ENCODE measurements around the gene ST3GAL2.

ST3GAL2 gene

DNA sequence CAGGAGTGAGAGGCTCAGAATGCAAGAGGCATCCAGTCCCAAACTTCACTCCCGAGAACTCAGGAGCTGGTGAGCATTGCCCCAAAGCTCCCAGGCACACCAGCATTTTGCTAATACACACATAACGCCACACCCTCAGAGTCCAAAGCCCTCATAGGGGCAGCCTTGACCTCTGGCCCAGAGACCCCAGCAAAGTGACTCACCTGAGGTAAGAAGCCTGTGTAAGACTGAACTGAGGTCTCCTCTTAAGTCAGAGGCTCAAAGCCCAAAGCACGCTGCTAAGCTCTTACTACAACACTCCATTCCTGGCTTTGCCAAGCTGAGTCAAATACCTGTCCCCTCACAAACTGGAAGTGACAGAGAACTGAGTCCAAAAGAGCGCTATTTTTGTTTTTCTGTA, 16.4 kb downstream of the ST3GAL2 start (continued):
- TF ChIP-seq POU6F1 (CRISPR knock-in tag; IDR thresholded peaks at IDR 0.05; ENCODE audit: borderline replicate concordance, low read depth) (no peak), SNAI2 (CRISPR knock-in tag; IDR thresholded peaks at IDR 0.05) (no peak), CSRNP3 (CRISPR knock-in tag; IDR thresholded peaks at IDR 0.05) (no peak)
- TF ChIP-seq, protein P1, sequence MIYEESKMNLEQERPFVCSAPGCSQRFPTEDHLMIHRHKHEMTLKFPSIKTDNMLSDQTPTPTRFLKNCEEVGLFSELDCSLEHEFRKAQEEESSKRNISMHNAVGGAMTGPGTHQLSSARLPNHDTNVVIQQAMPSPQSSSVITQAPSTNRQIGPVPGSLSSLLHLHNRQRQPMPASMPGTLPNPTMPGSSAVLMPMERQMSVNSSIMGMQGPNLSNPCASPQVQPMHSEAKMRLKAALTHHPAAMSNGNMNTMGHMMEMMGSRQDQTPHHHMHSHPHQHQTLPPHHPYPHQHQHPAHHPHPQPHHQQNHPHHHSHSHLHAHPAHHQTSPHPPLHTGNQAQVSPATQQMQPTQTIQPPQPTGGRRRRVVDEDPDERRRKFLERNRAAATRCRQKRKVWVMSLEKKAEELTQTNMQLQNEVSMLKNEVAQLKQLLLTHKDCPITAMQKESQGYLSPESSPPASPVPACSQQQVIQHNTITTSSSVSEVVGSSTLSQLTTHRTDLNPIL (CRISPR knock-in tag; IDR thresholded peaks at IDR 0.05; ENCODE audit: low read depth), result no peak

GRCh38 chr16:70421473-70422311, 17.2 kb downstream of the ST3GAL2 start:
- no peak for TF ChIP-seq PPARA (CRISPR knock-in tag; IDR thresholded peaks at IDR 0.05; ENCODE audit: borderline replicate concordance)
- no peak for TF ChIP-seq CSRNP3 (CRISPR knock-in tag; IDR thresholded peaks at IDR 0.05)
- TF ChIP-seq ZNF8 (CRISPR knock-in tag; IDR thresholded peaks at IDR 0.05), result no peak
- no peak for TF ChIP-seq ISL1 (CRISPR knock-in tag; IDR thresholded peaks at IDR 0.05)
- no peak for TF ChIP-seq ZC3H10 (CRISPR knock-in tag; IDR thresholded peaks at IDR 0.05)
- TF ChIP-seq GLIS3 (CRISPR knock-in tag; IDR thresholded peaks at IDR 0.05), result no peak
- TF ChIP-seq TSHZ2 (CRISPR knock-in tag; IDR thresholded peaks at IDR 0.05), result no peak
- no peak for TF ChIP-seq ZNF565 (CRISPR knock-in tag; conservative IDR thresholded peaks at IDR 0.05; ENCODE audit: low read depth)
- TF ChIP-seq CSDC2 (CRISPR knock-in tag; IDR thresholded peaks at IDR 0.05), result no peak
- TF ChIP-seq, protein P1 (CRISPR knock-in tag; IDR thresholded peaks at IDR 0.05; ENCODE audit: low read depth), result no peak
- TF ChIP-seq SNAI2 (CRISPR knock-in tag; IDR thresholded peaks at IDR 0.05), result no peak
- TF ChIP-seq RARB (CRISPR knock-in tag; IDR thresholded peaks at IDR 0.05), result no peak
- TF ChIP-seq OSR1 (CRISPR knock-in tag; IDR thresholded peaks at IDR 0.05), result no peak
- no peak for TF ChIP-seq ZNF70 (CRISPR knock-in tag; IDR thresholded peaks at IDR 0.05)
- no peak for TF ChIP-seq TOX (CRISPR knock-in tag; IDR thresholded peaks at IDR 0.05; ENCODE audit: borderline replicate concordance)
- TF ChIP-seq ZFP3 (CRISPR knock-in tag; IDR thresholded peaks at IDR 0.05), result no peak
- TF ChIP-seq TCF4 (CRISPR knock-in tag; IDR thresholded peaks at IDR 0.05; ENCODE audit: borderline replicate concordance), result no peak
- TF ChIP-seq ZFP30 (CRISPR knock-in tag; IDR thresholded peaks at IDR 0.05), result no peak
- no peak for ATAC-seq

- no peak for ATAC-seq
- no peak for TF ChIP-seq TSHZ2 (CRISPR knock-in tag; IDR thresholded peaks at IDR 0.05)
- no peak for TF ChIP-seq ZFP30 (CRISPR knock-in tag; IDR thresholded peaks at IDR 0.05)
- no peak for TF ChIP-seq ZFP3 (CRISPR knock-in tag; IDR thresholded peaks at IDR 0.05)
- no peak for TF ChIP-seq SNAI2 (CRISPR knock-in tag; IDR thresholded peaks at IDR 0.05)
- no peak for TF ChIP-seq OSR1 (CRISPR knock-in tag; IDR thresholded peaks at IDR 0.05)
- no peak for TF ChIP-seq ISL1 (CRISPR knock-in tag; IDR thresholded peaks at IDR 0.05)
- TF ChIP-seq TCF4 (CRISPR knock-in tag; IDR thresholded peaks at IDR 0.05; ENCODE audit: borderline replicate concordance), result no peak
- TF ChIP-seq, protein P1 (CRISPR knock-in tag; IDR thresholded peaks at IDR 0.05; ENCODE audit: low read depth), result no peak
Measured at GRCh38 chr16:70421014-70421413, 17.9 kb downstream of the ST3GAL2 start.

Data from SK-N-SH treated with all-trans-retinoic acid at 6 μM for 48 hours (cell line).